NT2/D1 (cell line): ENCODE data around the gene FOXP1.

Experiments used
- DNase-seq: peaks from one replicate; pipeline ENCODE4 v3.0.0-alpha.2; 2011; ENCODE audit warnings: low read depth, low spot score
- H3K27me3 ChIP-seq: 2 replicates; pipeline ENCODE4 v1.6.0; 2011; ENCODE audit warnings: mild to moderate bottlenecking; ENCODE audit not compliant: insufficient read length, insufficient read depth
- H3K36me3 ChIP-seq: 2 replicates; pipeline ENCODE4 v1.6.1; 2011; ENCODE audit warnings: mild to moderate bottlenecking, low read length, mixed read lengths; ENCODE audit not compliant: insufficient read depth, insufficient read length
- H3K4me1 ChIP-seq: 2 replicates; pipeline ENCODE4 v1.5.1; 2011; ENCODE audit not compliant: insufficient read depth, insufficient read length
- H3K4me3 ChIP-seq: 2 replicates; pipeline ENCODE4 v1.5.1; 2011; ENCODE audit warnings: low read depth; ENCODE audit not compliant: insufficient read length
- H3K9ac ChIP-seq: 2 replicates; pipeline ENCODE4 v1.6.0; 2011; ENCODE audit warnings: low read depth; ENCODE audit not compliant: insufficient read length
- H3K9me3 ChIP-seq: 2 replicates; pipeline ENCODE4 v1.5.1; 2011; ENCODE audit warnings: mild to moderate bottlenecking, low read length; ENCODE audit not compliant: insufficient read depth
- SUZ12 ChIP-seq: IDR thresholded peaks from 2 replicates; pipeline ENCODE4 v1.6.1; 2011; ENCODE audit not compliant: insufficient read length, insufficient read depth; ENCODE audit errors: extremely low read depth
- YY1 ChIP-seq: IDR thresholded peaks from 2 replicates; pipeline ENCODE4 v1.6.1; 2011; ENCODE audit not compliant: insufficient read length, insufficient read depth
- ZNF274 ChIP-seq: IDR thresholded peaks from 2 replicates; pipeline ENCODE4 v1.6.1; 2011; ENCODE audit warnings: mild to moderate bottlenecking, low read depth, low read length

Gene FOXP1

GRCh38 chr3:71494212-71494611 lies 89.3 kb downstream of the FOXP1 start:
- DNase-seq = no peak
- no peak overlapping the region for H3K9ac ChIP-seq
- H3K9me3 ChIP-seq = peaks cover 17% of the 10 kb centered on the region
- H3K4me1 ChIP-seq = no peaks in the 10 kb centered on the region
- no peaks in the 10 kb centered on the region for H3K36me3 ChIP-seq
- H3K27me3 ChIP-seq = no peaks in the 10 kb centered on the region
- TF ChIP-seq SUZ12 (no peak), YY1 (no peak)
- H3K4me3 ChIP-seq = no peak overlapping the region

- Histone ChIP-seq H3K9me3 (peaks cover 17% of the 10 kb centered on the region), H3K4me3 (no peak overlapping the region), H3K36me3 (no peaks in the 10 kb centered on the region), H3K27me3 (no peaks in the 10 kb centered on the region), H3K9ac (no peak overlapping the region), H3K4me1 (no peaks in the 10 kb centered on the region)
- TF ChIP-seq ZNF274 = no peak
- no peak for TF ChIP-seq SUZ12
- no peak for TF ChIP-seq YY1
- no peak for DNase-seq
Measured at GRCh38 chr3:71492974-71493771, 90.4 kb downstream of the FOXP1 start.

DNA sequence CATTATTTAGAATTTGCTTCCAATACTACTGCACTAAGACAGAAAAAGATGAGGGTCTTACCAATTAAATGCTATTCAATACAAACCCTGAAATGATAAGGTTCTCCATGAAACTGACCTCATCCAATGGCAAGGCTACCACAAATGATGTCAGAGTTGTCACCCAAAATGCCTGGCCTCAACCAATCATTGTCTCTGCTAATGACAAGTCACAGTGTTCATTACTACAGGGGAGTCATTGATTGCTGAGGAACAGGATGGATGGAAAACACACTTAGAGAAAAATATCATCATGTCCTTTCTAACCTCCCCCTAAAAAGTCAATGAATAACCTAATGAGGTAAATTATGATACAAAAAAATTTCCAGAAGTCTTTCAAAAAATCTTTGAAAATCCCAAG lies 91.0 kb downstream of the FOXP1 start:
- no peaks in the 10 kb centered on the region for H3K4me1 ChIP-seq
- no peak overlapping the region for H3K4me3 ChIP-seq
- TF ChIP-seq ZNF274 = no peak
- peaks cover 17% of the 10 kb centered on the region for H3K9me3 ChIP-seq
- no peaks in the 10 kb centered on the region for H3K36me3 ChIP-seq
- no peak for DNase-seq
- H3K27me3 ChIP-seq = no peaks in the 10 kb centered on the region
- H3K9ac ChIP-seq = no peak overlapping the region

- Histone ChIP-seq H3K9me3 (peaks cover 17% of the 10 kb centered on the region), H3K4me1 (no peaks in the 10 kb centered on the region), H3K4me3 (no peak overlapping the region), H3K36me3 (no peaks in the 10 kb centered on the region), H3K27me3 (no peaks in the 10 kb centered on the region), H3K9ac (no peak overlapping the region)
- DNase-seq = no peak
- TF ChIP-seq SUZ12 (no peak), YY1 (no peak), ZNF274 (no peak)
Measured at GRCh38 chr3:71491154-71491752, 92.3 kb downstream of the FOXP1 start.

DNA sequence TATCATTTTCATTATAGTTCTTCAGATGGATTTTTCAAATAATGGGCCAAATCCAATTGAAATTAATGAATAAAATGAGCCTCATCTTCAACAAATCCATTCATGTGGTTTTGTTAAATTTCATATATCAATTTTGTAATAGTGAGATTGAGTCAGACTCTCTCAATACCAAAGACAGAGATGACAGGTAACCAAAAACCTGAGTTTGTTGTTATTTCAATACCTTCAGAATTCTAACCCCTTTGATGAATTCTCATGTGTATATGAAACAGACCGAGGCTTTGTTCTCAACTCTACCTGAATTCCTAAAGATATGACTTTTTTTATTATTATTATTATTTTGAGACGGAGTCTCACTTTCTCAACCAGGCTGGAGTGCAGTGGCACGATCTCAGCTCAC lies 92.8 kb downstream of the FOXP1 start:
- H3K4me1 ChIP-seq = no peaks in the 10 kb centered on the region
- H3K4me3 ChIP-seq = no peak overlapping the region
- peaks cover 17% of the 10 kb centered on the region for H3K9me3 ChIP-seq
- H3K9ac ChIP-seq = no peak overlapping the region
- TF ChIP-seq YY1 (no peak), SUZ12 (no peak), ZNF274 (no peak)
- no peak for DNase-seq
- no peaks in the 10 kb centered on the region for H3K36me3 ChIP-seq
- no peaks in the 10 kb centered on the region for H3K27me3 ChIP-seq

- Histone ChIP-seq H3K4me3 (no peak overlapping the region), H3K9me3 (peaks cover 17% of the 10 kb centered on the region), H3K4me1 (no peaks in the 10 kb centered on the region), H3K9ac (no peak overlapping the region), H3K27me3 (no peaks in the 10 kb centered on the region), H3K36me3 (no peaks in the 10 kb centered on the region)
- TF ChIP-seq YY1 = no peak
- TF ChIP-seq SUZ12 = no peak
- TF ChIP-seq ZNF274 = no peak
- no peak for DNase-seq
Measured at GRCh38 chr3:71489315-71489761, 94.2 kb downstream of the FOXP1 start.

DNA sequence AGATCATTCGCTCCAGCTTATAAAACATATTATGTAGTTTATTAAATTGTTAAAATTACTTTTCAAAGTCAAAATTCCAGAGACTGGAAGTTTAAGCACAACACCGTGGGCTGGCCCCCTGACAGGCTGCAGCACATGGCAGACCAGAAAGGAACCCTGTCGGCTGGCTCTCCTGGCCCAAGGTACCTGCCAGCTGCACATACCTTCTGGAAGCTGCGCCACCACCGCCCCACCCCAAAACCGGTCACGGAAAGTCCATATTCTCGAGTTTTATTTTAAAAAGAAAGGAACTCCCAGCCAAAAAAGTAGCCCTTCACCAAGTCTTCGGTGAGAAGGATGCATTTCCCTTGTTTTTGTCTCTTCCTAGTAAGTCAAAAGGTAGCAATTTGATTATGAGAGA lies 94.6 kb downstream of the FOXP1 start:
- Histone ChIP-seq H3K4me3 (no peak overlapping the region), H3K9me3 (peaks cover 17% of the 10 kb centered on the region), H3K27me3 (no peaks in the 10 kb centered on the region), H3K36me3 (no peaks in the 10 kb centered on the region), H3K4me1 (no peaks in the 10 kb centered on the region), H3K9ac (no peak overlapping the region)
- no peak for TF ChIP-seq ZNF274
- TF ChIP-seq YY1 = no peak
- TF ChIP-seq SUZ12 = no peak
- no peak for DNase-seq
